SK-N-SH (cell line): ENCODE results near the gene SLC7A11. TPM values are rescaled to one million over a fixed set of nuclear protein-coding genes. Genes with fewer than 3 reads are reported as not detected.

Source experiments
- CTCF ChIA-PET: fragments of 300-600, 350-600 bp; formaldehyde crosslinking; extraction: SDS; loops from one replicate; lab custom pipeline; 2021; lab: Yijun Ruan, JAX
- POLR2A ChIA-PET: fragments of 350-600 bp; sonication (Branson Sonifier 250); formaldehyde crosslinking; extraction: SDS; loops from one replicate; lab custom pipeline; 2020; ENCODE audit warnings: antibody characterized with exemption, inconsistent platforms; lab: Yijun Ruan, JAX
- DNase-seq: peaks from one replicate; pipeline ENCODE4 v3.0.0; 2012
- H2AFZ ChIP-seq: fragments of 200-600 bp; sonication (generic); 2 replicates; pipeline ENCODE4 v1.8.1; 2016; ENCODE audit warnings: antibody characterized with exemption, mild to moderate bottlenecking, low read depth
- H3F3A ChIP-seq: fragments of 200-600 bp; sonication (generic); replicated peaks from 2 replicates; pipeline ENCODE3; 2016; ENCODE audit warnings: antibody characterized with exemption, mild to moderate bottlenecking; ENCODE audit not compliant: insufficient read depth
- H3K27ac ChIP-seq, 2 experiments: fragments of 200-500 bp in 1 of 2; fragments of 200-600 bp in 1 of 2; sonication (Bioruptor generic) in 1 of 2; sonication (generic), shearing (Covaris generic) in 1 of 2; 2 replicates each; pipeline versions ENCODE4 v1.5.1 to v1.6.1; 2014 to 2016; ENCODE audit warnings: low read depth in 2 of 2, inconsistent platforms in 1 of 2, low read length in 1 of 2, mild to moderate bottlenecking in 1 of 2, mixed read lengths in 1 of 2
- H3K27me3 ChIP-seq: fragments of 200-600 bp; sonication (generic), shearing (Covaris generic); 2 replicates; pipeline ENCODE4 v1.6.1; 2016; ENCODE audit warnings: mixed run types; ENCODE audit not compliant: insufficient read depth
- H3K36me3 ChIP-seq, 2 experiments: fragments of 200-500 bp in 1 of 2; fragments of 200-600 bp in 1 of 2; sonication (Bioruptor generic) in 1 of 2; sonication (generic) in 1 of 2; replicated peaks in 1 of 2; 2 replicates each; pipeline versions ENCODE3 to v1.5.1; 2014 to 2016; ENCODE audit warnings: low read length in 1 of 2, mild to moderate bottlenecking in 1 of 2; ENCODE audit not compliant: insufficient read depth in 2 of 2, control insufficient read depth in 1 of 2
- H3K4me1 ChIP-seq, 2 experiments: fragments of 200-500 bp in 1 of 2; fragments of 200-600 bp in 1 of 2; sonication (Bioruptor generic) in 1 of 2; sonication (generic), shearing (Covaris generic) in 1 of 2; 2 replicates each; pipeline versions ENCODE4 v1.5.1 to v1.6.1; 2014 to 2016; ENCODE audit warnings: low read depth in 1 of 2, low read length in 1 of 2, mixed run types in 1 of 2; ENCODE audit not compliant: insufficient read depth in 2 of 2, control insufficient read depth in 1 of 2
- H3K4me2 ChIP-seq: fragments of 200-600 bp; sonication (generic), shearing (Covaris generic); 2 replicates; pipeline ENCODE4 v1.6.1; 2017; ENCODE audit warnings: mixed run types
- H3K4me3 ChIP-seq, 2 experiments: fragments of 200-500 bp in 1 of 2; fragments of 200-600 bp in 1 of 2; sonication (Bioruptor generic) in 1 of 2; sonication (generic), shearing (Covaris generic) in 1 of 2; 2 replicates each; pipeline versions ENCODE4 v1.5.1 to v1.8.1; 2014 to 2016; ENCODE audit warnings: low read depth in 2 of 2, inconsistent platforms in 1 of 2, low read length in 1 of 2, mild to moderate bottlenecking in 1 of 2, mixed read lengths in 1 of 2, moderate library complexity in 1 of 2
- H3K79me2 ChIP-seq: fragments of 200-600 bp; sonication (generic); 2 replicates; pipeline ENCODE4 v1.8.1; 2017; ENCODE audit warnings: mild to moderate bottlenecking; ENCODE audit not compliant: insufficient read depth
- H3K9ac ChIP-seq: fragments of 200-600 bp; sonication (generic); 2 replicates; pipeline ENCODE4 v1.6.1; 2017; ENCODE audit warnings: mixed run types
- H3K9me2 ChIP-seq: fragments of 200-600 bp; sonication (generic); 2 replicates; pipeline ENCODE4 v1.6.1; 2017; ENCODE audit warnings: mixed run types
- H3K9me3 ChIP-seq: fragments of 200-600 bp; sonication (generic); 2 replicates; pipeline ENCODE4 v1.6.1; 2017; ENCODE audit warnings: mixed run types, mild to moderate bottlenecking, moderate library complexity
- H4K20me1 ChIP-seq: fragments of 200-600 bp; sonication (generic); 2 replicates; pipeline ENCODE4 v1.6.1; 2017; ENCODE audit warnings: mild to moderate bottlenecking, mixed run types; ENCODE audit not compliant: insufficient read depth
- CHD2 ChIP-seq: fragments of 150-350 bp; IDR thresholded peaks from 2 replicates; pipeline ENCODE4 v1.6.1; 2018; ENCODE audit warnings: low read length; ENCODE audit not compliant: partially characterized antibody
- CTCF ChIP-seq: fragments of 200-600 bp; sonication (generic); IDR thresholded peaks from 2 replicates; pipeline ENCODE4 v1.6.1; 2017; ENCODE audit warnings: antibody characterized with exemption, mild to moderate bottlenecking, moderate library complexity
- EP300 ChIP-seq, 2 experiments: IDR thresholded peaks; 2 replicates each; pipeline versions ENCODE4 v1.4.0 to v1.6.1; 2012; ENCODE audit warnings: borderline replicate concordance in 1 of 2, low read depth in 1 of 2, low read length in 1 of 2
- EZH2phosphoT487 ChIP-seq: fragments of 200-600 bp; sonication (generic); IDR thresholded peaks from 2 replicates; pipeline ENCODE4 v1.6.1; 2017; ENCODE audit warnings: low read depth, mixed run types, mild to moderate bottlenecking, antibody characterized with exemption, moderate library complexity, borderline replicate concordance
- FOSL2 ChIP-seq: IDR thresholded peaks from 2 replicates; pipeline ENCODE4 v1.4.0; 2012; ENCODE audit warnings: low read depth, mild to moderate bottlenecking, moderate library complexity, borderline replicate concordance
- GABPA ChIP-seq: IDR thresholded peaks from 2 replicates; pipeline ENCODE4 v1.4.0; 2012; ENCODE audit warnings: low read depth, mild to moderate bottlenecking
- GATA2 ChIP-seq: sonication (generic); formaldehyde crosslinking; IDR thresholded peaks from 2 replicates; pipeline ENCODE4 v1.5.0; 2020; ENCODE audit warnings: mild to moderate bottlenecking, missing genetic modification reagents
- IRF3 ChIP-seq: fragments of 150-350 bp; IDR thresholded peaks from 2 replicates; pipeline ENCODE4 v1.6.1; 2016; ENCODE audit warnings: mild to moderate bottlenecking, low read depth, low read length
- MAX ChIP-seq: IDR thresholded peaks from 2 replicates; pipeline ENCODE4 v1.4.0; 2012; ENCODE audit warnings: low read depth
- MEF2A ChIP-seq: IDR thresholded peaks from 2 replicates; pipeline ENCODE4 v1.4.0; 2012; ENCODE audit warnings: low read depth, borderline replicate concordance
- MXI1 ChIP-seq: IDR thresholded peaks from 2 replicates; pipeline ENCODE4 v1.6.1; 2012; ENCODE audit warnings: mild to moderate bottlenecking, low read depth, low read length, improper control_type of control experiment
- PBX3 ChIP-seq: IDR thresholded peaks from 2 replicates; pipeline ENCODE4; 2012
- RAD21 ChIP-seq: IDR thresholded peaks from 2 replicates; pipeline ENCODE4 v1.6.1; 2012; ENCODE audit warnings: mild to moderate bottlenecking, low read length
- RFX5 ChIP-seq: IDR thresholded peaks from 2 replicates; pipeline ENCODE4 v1.6.1; 2012; ENCODE audit warnings: mild to moderate bottlenecking, improper control_type of control experiment, low read length
- SIN3A ChIP-seq: IDR thresholded peaks from 2 replicates; pipeline ENCODE4 v1.6.1; 2012; ENCODE audit warnings: low read depth, mild to moderate bottlenecking, low read length, moderate library complexity, borderline replicate concordance
- SMC3 ChIP-seq: IDR thresholded peaks from 2 replicates; pipeline ENCODE4 v1.6.1; 2012; ENCODE audit warnings: low read depth, low read length, improper control_type of control experiment
- TCF12 ChIP-seq: IDR thresholded peaks from 2 replicates; pipeline ENCODE4 v1.4.0; 2012
- USF1 ChIP-seq: IDR thresholded peaks from 2 replicates; pipeline ENCODE4 v1.4.0; 2012; ENCODE audit warnings: low read depth, borderline replicate concordance
- YY1 ChIP-seq: IDR thresholded peaks from 2 replicates; pipeline ENCODE4 v1.4.0; 2012; ENCODE audit warnings: low read depth, mild to moderate bottlenecking
- ZBTB33 ChIP-seq: IDR thresholded peaks from 2 replicates; pipeline ENCODE4 v1.4.0; 2012; ENCODE audit warnings: low read depth, borderline replicate concordance
- WGBS: methylation state at CpG from one replicate; pipeline ENCODE4 v1.1.6; 2017; ENCODE audit warnings: low lambda C conversion rate; 5-methylcytosine and 5-hydroxymethylcytosine counted together
- polyA plus RNA-seq, 3 experiments: library from polyadenylated mRNA; depleted of rRNA; stranded (reverse); fragments of >200 nt; gene quantifications; 2 replicates each; pipeline ENCODE4 v1.2.3, GENCODE V29; 2012

The SLC7A11 gene
- polyA plus RNA-seq, 1 of the 3 experiments (the other 2 are of a cell fraction): 3.1 TPM

- Histone ChIP-seq H3K9ac (no peak overlapping the region), H3K9me2 (no peaks in the 10 kb centered on the region), H4K20me1 (no peaks in the 10 kb centered on the region), H3K4me1 (peaks cover 7 to 21% of the 10 kb centered on the region in 2 experiments; a peak in 3 of 4 replicates), H3K9me3 (no peaks in the 10 kb centered on the region), H3K36me3 (peaks cover 0 to 29% of the 10 kb centered on the region in 2 experiments), H3K27me3 (no peaks in the 10 kb centered on the region), H3K4me2 (no peak overlapping the region), H3K4me3 (no peak overlapping the region), H3K27ac (peak overlapping the region in 1 of 2 experiments; percentile 92; a peak in 1 of 4 replicates), H3K79me2 (peaks cover 12% of the 10 kb centered on the region), H2AFZ (no peak overlapping the region), H3F3A (peaks cover 33% of the 10 kb centered on the region)
- TF ChIP-seq YY1 (no peak), FOSL2 (no peak), SIN3A (no peak), RAD21 (no peak), CHD2 (no peak), MXI1 (no peak), MAX (no peak), IRF3 (no peak), MEF2A (no peak), USF1 (no peak), GABPA (no peak), PBX3 (no peak), CTCF (no peak), EP300 (IDR thresholded peaks at IDR 0.05; ENCODE audit: borderline replicate concordance in 1 of 2, low read depth in 1 of 2, low read length in 1 of 2) (no peak), EZH2phosphoT487 (no peak), SMC3 (no peak), ZBTB33 (no peak), TCF12 (no peak), RFX5 (no peak), GATA2 (CRISPR knock-in tag) (no peak)
- DNase-seq: no peak
- CTCF ChIA-PET: no interaction called here
- WGBS: 96% methylated on average over 9 of the region's 9 CpGs
- POLR2A ChIA-PET: no interaction called here
These were observed 8.7 kb downstream of the SLC7A11 start for GRCh38 chr4:138233313-138234034.
